Stimulated activated CD8-positive, alpha-beta memory T cell treated with anti-CD3 and anti-CD28 coated beads, Interleukin-4, amount 100 ng/mL, for 1 hour (primary cell): ENCODE results near the gene SPANXN1.
"Not testable (repeated sequence)": the region's sequence is repeated elsewhere in the genome, so short reads cannot be mapped to it uniquely, and the experiment has no call there.

ENCODE experiments used
- DNase-seq, 2 donors: peaks; one replicate each; pipeline ENCODE4 v3.0.0-alpha.2; 2020; ENCODE audit warnings: low read depth in 2 of 2, low spot score in 1 of 2

Gene SPANXN1, protein sequence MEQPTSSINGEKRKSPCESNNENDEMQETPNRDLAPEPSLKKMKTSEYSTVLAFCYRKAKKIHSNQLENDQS

DNA sequence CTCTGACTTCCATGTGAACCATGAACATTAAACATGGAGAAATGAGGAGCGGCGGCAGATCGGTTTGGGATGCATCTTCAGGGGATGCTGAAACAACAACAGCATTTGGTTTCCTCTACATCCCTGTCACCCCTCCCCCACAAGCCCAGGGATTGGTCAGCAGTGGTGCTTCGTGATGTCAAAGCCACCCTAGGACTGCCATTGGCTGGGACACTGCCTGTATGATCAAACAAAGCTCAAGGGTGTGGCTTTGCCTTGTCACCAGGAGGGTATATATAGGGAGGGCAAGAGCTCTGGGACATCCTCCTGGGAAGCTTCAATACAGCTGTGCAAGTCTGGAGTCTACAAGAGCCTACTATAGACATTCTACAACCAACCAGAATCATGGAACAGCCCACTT is at the start of gene SPANXN1:
Gene SPANXN1 (plus strand): TSS at position 301 of the 400 bp plus-strand sequence. CDS start 84 bp downstream, at position 385.
- DNase-seq = not testable (repeated sequence)

DNA sequence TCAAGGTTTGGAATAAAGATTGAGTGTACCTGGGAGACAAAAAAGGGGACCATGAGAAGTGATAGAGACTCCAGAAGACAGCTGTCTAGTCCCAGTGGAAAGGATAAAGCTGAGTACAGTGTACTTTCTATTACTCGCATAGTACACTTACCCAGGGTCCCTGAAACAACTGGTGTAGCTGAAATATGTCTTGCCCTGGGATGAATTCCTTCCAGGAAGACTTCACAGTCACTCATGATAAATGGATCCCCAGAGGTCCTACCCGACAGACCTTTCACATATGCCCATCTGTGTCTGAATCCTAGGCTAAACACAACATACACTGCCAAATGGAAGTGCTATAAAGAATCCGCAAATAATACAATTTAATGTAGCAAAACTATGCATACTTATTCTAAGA is 48.2 kb upstream of the SPANXN1 start:
- no peak for DNase-seq

DNA sequence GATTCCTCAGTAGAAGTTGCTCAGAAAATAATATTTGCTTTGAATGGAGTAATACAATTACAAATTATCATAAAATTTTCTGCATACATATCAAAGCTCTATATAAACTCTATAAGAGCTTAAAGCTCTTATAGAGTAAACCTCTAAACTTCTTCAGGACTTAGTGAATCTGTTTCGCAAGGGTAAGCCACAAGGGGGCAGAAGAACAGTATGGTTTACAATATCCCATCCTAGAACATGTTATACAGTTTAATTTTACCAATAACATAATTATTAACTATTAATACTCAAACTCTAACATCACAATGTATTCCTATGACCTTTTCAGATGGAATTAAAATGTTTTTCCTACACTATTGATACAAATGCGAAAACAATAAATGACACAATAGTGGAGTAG is 33.8 kb upstream of the SPANXN1 start:
- no peak for DNase-seq

DNA sequence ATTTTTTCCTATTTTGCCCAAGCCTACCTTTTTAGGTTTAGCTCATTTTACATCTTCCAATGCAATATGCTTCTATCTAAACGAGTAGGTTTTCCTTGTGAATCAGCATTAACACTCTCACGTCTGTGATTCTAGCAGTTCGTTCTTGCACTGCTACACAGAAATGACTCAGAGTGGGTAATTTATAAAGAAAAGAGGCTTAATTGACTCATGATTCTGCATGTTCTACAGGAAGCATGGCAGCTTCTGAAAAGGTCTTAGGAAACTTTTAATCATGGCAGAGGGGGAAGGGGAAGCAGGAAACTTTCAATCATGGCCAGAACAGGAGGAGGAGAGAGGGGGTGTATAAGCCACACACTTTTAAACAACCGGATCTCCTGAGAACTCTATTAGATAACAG is 44.9 kb downstream of the SPANXN1 start:
- no peak for DNase-seq
